Ishikawa (cell line): Measurements from ENCODE around the gene OBSCN.

Source experiments
- CEBPB ChIP-seq: IDR thresholded peaks from 2 replicates; pipeline ENCODE4 v1.6.1; 2012
- CREB1 ChIP-seq: IDR thresholded peaks from 2 replicates; pipeline ENCODE4 v1.6.1; 2012; ENCODE audit warnings: low read depth
- EGR1 ChIP-seq: IDR thresholded peaks from 2 replicates; pipeline ENCODE4 v1.6.1; 2012
- EP300 ChIP-seq: IDR thresholded peaks from 2 replicates; pipeline ENCODE4 v1.6.1; 2012; ENCODE audit warnings: borderline replicate concordance
- FOXM1 ChIP-seq: IDR thresholded peaks from 2 replicates; pipeline ENCODE4 v1.6.1; 2012; ENCODE audit warnings: low read depth, borderline replicate concordance
- NFIC ChIP-seq: IDR thresholded peaks from 2 replicates; pipeline ENCODE4 v1.6.1; 2012
- RAD21 ChIP-seq: IDR thresholded peaks from 2 replicates; pipeline ENCODE4 v1.6.1; 2012; ENCODE audit warnings: low read depth
- TAF1 ChIP-seq: IDR thresholded peaks from 2 replicates; pipeline ENCODE4 v1.6.1; 2012; ENCODE audit warnings: low read depth, mild to moderate bottlenecking
- YY1 ChIP-seq: IDR thresholded peaks from 2 replicates; pipeline ENCODE4 v1.6.1; 2012; ENCODE audit warnings: low read depth
- ZBTB7A ChIP-seq: IDR thresholded peaks from 2 replicates; pipeline ENCODE4 v1.6.1; 2012; ENCODE audit warnings: low read depth
- TF ChIP-seq, protein P1 (sequence below): IDR thresholded peaks from 2 replicates; pipeline ENCODE4 v1.6.1; 2012; ENCODE audit warnings: low read depth, mild to moderate bottlenecking
- TF ChIP-seq, protein P2 (sequence below): IDR thresholded peaks from 2 replicates; pipeline ENCODE4 v1.6.1; 2012
- TF ChIP-seq, protein P3 (sequence below): IDR thresholded peaks from 2 replicates; pipeline ENCODE4 v1.6.1; 2012

DNA sequence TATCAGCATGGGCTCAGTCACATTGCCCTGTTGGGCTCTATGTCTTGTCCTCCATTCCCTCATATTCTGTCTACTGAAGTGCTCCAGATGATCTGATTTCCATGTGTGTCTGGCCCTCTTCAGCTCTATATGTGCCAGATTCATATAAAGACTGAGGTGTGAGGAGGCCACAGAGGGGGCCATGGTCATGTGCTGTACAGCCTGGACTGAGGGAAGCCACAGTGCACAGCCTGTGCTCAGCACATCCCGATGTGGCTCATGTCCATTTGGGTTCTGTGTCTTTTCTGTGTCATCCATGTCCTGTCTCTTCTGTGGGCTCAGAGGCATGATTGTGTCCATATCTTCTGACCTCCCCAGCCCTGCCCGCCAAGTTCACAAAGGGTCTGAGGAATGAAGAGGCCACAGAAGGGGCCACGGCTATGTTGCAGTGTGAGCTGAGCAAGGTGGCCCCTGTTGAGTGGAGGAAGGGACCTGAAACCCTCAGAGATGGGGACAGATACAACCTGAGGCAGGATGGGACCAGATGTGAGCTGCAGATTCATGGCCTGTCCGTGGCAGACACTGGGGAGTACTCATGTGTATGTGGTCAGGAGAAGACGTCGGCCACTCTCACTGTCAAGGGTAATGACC lies 97.0 kb downstream of the OBSCN start:
- no peak for TF ChIP-seq NFIC
- TF ChIP-seq, protein P1, sequence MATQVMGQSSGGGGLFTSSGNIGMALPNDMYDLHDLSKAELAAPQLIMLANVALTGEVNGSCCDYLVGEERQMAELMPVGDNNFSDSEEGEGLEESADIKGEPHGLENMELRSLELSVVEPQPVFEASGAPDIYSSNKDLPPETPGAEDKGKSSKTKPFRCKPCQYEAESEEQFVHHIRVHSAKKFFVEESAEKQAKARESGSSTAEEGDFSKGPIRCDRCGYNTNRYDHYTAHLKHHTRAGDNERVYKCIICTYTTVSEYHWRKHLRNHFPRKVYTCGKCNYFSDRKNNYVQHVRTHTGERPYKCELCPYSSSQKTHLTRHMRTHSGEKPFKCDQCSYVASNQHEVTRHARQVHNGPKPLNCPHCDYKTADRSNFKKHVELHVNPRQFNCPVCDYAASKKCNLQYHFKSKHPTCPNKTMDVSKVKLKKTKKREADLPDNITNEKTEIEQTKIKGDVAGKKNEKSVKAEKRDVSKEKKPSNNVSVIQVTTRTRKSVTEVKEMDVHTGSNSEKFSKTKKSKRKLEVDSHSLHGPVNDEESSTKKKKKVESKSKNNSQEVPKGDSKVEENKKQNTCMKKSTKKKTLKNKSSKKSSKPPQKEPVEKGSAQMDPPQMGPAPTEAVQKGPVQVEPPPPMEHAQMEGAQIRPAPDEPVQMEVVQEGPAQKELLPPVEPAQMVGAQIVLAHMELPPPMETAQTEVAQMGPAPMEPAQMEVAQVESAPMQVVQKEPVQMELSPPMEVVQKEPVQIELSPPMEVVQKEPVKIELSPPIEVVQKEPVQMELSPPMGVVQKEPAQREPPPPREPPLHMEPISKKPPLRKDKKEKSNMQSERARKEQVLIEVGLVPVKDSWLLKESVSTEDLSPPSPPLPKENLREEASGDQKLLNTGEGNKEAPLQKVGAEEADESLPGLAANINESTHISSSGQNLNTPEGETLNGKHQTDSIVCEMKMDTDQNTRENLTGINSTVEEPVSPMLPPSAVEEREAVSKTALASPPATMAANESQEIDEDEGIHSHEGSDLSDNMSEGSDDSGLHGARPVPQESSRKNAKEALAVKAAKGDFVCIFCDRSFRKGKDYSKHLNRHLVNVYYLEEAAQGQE = no peak
- TF ChIP-seq, protein P2, sequence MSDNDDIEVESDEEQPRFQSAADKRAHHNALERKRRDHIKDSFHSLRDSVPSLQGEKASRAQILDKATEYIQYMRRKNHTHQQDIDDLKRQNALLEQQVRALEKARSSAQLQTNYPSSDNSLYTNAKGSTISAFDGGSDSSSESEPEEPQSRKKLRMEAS = no peak
- no peak for TF ChIP-seq EGR1
- TF ChIP-seq TAF1 = no peak
- no peak for TF ChIP-seq EP300
- no peak for TF ChIP-seq ZBTB7A
- no peak for TF ChIP-seq CEBPB
- no peak for TF ChIP-seq FOXM1
- TF ChIP-seq, protein P3, sequence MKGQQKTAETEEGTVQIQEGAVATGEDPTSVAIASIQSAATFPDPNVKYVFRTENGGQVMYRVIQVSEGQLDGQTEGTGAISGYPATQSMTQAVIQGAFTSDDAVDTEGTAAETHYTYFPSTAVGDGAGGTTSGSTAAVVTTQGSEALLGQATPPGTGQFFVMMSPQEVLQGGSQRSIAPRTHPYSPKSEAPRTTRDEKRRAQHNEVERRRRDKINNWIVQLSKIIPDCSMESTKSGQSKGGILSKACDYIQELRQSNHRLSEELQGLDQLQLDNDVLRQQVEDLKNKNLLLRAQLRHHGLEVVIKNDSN = no peak
- no peak for TF ChIP-seq RAD21
- no peak for TF ChIP-seq YY1
- TF ChIP-seq CREB1 = no peak
